ENCODE data around the gene DNAJB13.

Gene DNAJB13

DNA sequence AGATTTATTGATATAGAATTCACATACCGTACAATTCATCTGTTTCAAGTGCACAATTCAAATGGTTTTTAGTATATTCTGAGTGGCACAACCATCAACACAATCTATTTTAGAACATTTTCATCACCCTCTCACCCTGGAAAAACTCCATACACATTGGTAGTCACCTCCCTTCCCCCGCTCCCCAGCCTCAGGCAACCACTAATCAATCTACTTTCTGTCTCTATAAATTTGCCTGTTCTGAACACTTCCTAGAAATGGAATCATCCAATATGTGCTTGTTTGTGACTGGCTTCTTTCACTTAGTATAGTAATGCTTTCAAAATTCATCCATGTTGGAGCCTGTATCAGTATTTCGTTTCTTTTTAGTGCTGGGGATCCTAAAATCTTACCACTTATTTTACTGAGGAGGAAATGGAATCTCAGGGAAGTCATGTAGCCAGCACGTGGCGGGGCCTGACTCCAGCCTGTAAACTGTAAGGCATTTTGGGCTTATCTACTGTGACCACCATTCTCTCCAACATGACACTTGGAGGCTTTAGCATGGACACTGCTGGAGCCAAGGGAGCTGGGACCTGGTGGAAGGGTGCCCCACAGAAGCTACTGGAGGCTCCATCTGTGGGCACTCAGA, 59.0 kb downstream of the DNAJB13 start:
- Histone ChIP-seq H4K91ac (ENCODE audit: low read depth, low read length) (no peak overlapping the region), H3K14ac (ENCODE audit: low read length) (no peak overlapping the region), H3K79me2 (ENCODE audit: control insufficient read depth, insufficient read depth, low read length, poor library complexity) (no peaks in the 10 kb centered on the region), H3K79me1 (ENCODE audit: low read length) (no peaks in the 10 kb centered on the region), H2BK12ac (ENCODE audit: low read length) (no peak overlapping the region), H3K23ac (ENCODE audit: low read length) (no peak overlapping the region), H3K36me3 (ENCODE audit: control insufficient read depth in 1 of 2, insufficient read depth in 2 of 2, low read length in 2 of 2) (no peaks in the 10 kb centered on the region), H3K4me3 (ENCODE audit: low read depth, low read length) (no peak overlapping the region), H3K27ac (ENCODE audit: low read depth, low read length) (no peak overlapping the region), H3K18ac (ENCODE audit: low read length) (no peak overlapping the region), H2BK120ac (ENCODE audit: insufficient read depth, low read length, poor library complexity) (no peak overlapping the region), H3K9me3 (ENCODE audit: insufficient read depth, low read depth, low read length) (no peaks in the 10 kb centered on the region), H3K4ac (ENCODE audit: low read depth, low read length) (no peak overlapping the region), H2BK5ac (ENCODE audit: low read depth, low read length, poor library complexity) (no peak overlapping the region), H3K4me2 (ENCODE audit: low read length) (no peak overlapping the region), H3K4me1 (ENCODE audit: control insufficient read depth in 1 of 2, insufficient read depth in 2 of 2, low read length in 2 of 2) (no peaks in the 10 kb centered on the region), H4K12ac (ENCODE audit: low read depth, low read length) (no peak overlapping the region), H2AFZ (ENCODE audit: insufficient read depth, low read length, poor library complexity) (no peak overlapping the region), H3K27me3 (ENCODE audit: insufficient read depth, low read length) (no peaks in the 10 kb centered on the region), H3K9ac (ENCODE audit: low read length) (no peak overlapping the region), H4K8ac (ENCODE audit: low read depth, low read length) (no peak overlapping the region), H2AK5ac (ENCODE audit: low read length) (no peak overlapping the region)
- no peak for DNase-seq
- WGBS (ENCODE audit: extremely low coverage, insufficient coverage, insufficient read length) = no CpG with 5 or more reads among the region's 5 CpGs

DNA sequence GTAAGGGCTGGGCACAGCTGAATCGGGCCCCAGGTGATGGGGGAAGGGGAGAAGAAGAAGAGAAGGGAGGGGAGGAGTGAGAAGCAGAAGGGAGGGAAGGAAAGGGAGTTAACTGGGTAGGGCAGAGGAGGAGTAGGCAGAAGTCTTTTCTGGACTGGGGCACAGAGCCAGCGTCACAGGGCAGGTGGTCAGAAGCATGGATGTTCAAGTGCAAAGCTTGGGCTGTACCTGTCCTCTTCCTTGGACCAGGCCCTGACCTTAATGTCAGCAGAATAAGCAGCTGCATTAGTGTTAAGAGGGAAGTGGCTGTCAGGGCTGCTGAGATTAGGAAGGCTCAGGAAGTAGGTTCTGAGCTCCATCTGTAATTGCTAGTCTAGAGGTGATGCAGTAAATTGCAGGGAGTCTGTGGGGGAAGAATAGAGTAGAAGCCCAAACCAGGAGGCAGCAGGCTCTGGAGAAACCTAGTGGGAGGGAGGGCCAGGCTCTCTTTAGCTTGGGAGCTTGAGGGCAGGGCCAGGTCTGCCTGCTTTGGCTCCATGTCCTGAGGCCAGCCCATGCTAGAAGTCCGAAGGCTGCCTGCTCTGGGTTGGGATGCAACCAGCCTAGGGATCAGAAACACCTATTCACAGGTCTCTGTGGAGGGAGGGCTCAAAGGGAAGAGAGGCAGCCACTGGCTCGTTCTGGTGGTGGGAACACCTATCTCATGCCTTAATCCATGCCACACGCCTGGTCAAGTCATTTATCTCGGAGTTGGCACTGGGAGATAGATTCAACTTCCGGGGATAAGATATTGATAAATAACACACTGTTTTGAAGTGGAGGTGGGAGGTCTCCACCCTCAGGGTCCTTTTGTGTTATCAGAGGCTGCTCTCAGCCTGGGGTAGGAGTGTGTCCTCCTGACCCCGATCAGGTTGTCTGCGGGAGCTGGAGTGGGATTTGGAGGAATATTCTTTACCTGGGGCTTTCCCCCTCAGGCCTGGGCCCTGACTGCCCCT, 59.8 kb downstream of the DNAJB13 start:
- Histone ChIP-seq H3K79me1 (ENCODE audit: low read length) (no peaks in the 10 kb centered on the region), H3K23ac (ENCODE audit: low read length) (no peak overlapping the region), H2BK120ac (ENCODE audit: insufficient read depth, low read length, poor library complexity) (no peak overlapping the region), H3K27ac (ENCODE audit: low read depth, low read length) (no peak overlapping the region), H3K4me1 (ENCODE audit: control insufficient read depth in 1 of 2, insufficient read depth in 2 of 2, low read length in 2 of 2) (no peaks in the 10 kb centered on the region), H3K9me3 (ENCODE audit: insufficient read depth, low read depth, low read length) (no peaks in the 10 kb centered on the region), H3K14ac (ENCODE audit: low read length) (no peak overlapping the region), H3K27me3 (ENCODE audit: insufficient read depth, low read length) (no peaks in the 10 kb centered on the region), H3K18ac (ENCODE audit: low read length) (no peak overlapping the region), H4K8ac (ENCODE audit: low read depth, low read length) (no peak overlapping the region), H3K4me3 (ENCODE audit: low read depth, low read length) (no peak overlapping the region), H4K91ac (ENCODE audit: low read depth, low read length) (no peak overlapping the region), H3K4ac (ENCODE audit: low read depth, low read length) (no peak overlapping the region), H2AFZ (ENCODE audit: insufficient read depth, low read length, poor library complexity) (no peak overlapping the region), H4K12ac (ENCODE audit: low read depth, low read length) (no peak overlapping the region), H3K9ac (ENCODE audit: low read length) (no peak overlapping the region), H3K79me2 (ENCODE audit: control insufficient read depth, insufficient read depth, low read length, poor library complexity) (no peaks in the 10 kb centered on the region), H2AK5ac (ENCODE audit: low read length) (no peak overlapping the region), H2BK12ac (ENCODE audit: low read length) (no peak overlapping the region), H2BK5ac (ENCODE audit: low read depth, low read length, poor library complexity) (no peak overlapping the region), H3K4me2 (ENCODE audit: low read length) (no peak overlapping the region), H3K36me3 (ENCODE audit: control insufficient read depth in 1 of 2, insufficient read depth in 2 of 2, low read length in 2 of 2) (no peaks in the 10 kb centered on the region)
- DNase-seq = no peak
- no CpG with 5 or more reads among the region's 9 CpGs for WGBS (ENCODE audit: extremely low coverage, insufficient coverage, insufficient read length)

DNA sequence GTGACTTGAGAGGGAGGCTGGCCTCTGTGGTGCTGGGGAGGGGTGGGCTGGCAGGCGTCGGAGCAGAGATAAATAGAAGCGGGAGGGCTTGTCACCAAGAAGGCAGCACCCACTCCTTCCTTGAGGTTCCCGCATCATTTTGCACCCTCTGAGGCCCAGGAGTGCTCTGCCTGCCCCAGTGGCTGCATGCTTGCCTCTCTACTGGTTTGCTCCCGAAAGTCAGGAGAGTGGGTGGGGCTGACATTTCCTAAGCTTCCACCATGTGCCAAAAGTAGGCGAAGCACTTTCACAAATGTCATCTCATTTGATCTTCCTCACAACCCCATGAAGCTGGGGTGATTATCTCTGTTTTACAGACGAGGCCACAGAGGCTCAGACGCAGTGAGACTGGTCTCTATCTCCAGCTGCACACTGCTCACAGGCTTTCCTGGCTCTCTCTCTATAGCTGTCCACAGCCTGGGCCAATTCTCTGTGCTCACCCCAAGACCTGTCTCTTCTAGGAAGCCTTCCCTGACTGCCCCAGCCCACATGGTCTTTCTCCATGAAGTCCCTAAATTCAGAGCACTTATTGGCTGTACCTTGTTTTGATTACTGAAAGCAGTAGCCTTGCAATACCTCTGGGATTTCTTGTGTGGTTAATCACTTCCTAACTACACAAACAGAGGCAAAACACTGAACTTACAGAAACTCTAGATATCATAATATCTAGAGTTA, 60.7 kb downstream of the DNAJB13 start:
- whole genome bisulfite sequencing (ENCODE audit: extremely low coverage, insufficient coverage, insufficient read length) = no CpG with 5 or more reads among the region's 8 CpGs
- H2AK5ac ChIP-seq (ENCODE audit: low read length) = no peak overlapping the region

DNA sequence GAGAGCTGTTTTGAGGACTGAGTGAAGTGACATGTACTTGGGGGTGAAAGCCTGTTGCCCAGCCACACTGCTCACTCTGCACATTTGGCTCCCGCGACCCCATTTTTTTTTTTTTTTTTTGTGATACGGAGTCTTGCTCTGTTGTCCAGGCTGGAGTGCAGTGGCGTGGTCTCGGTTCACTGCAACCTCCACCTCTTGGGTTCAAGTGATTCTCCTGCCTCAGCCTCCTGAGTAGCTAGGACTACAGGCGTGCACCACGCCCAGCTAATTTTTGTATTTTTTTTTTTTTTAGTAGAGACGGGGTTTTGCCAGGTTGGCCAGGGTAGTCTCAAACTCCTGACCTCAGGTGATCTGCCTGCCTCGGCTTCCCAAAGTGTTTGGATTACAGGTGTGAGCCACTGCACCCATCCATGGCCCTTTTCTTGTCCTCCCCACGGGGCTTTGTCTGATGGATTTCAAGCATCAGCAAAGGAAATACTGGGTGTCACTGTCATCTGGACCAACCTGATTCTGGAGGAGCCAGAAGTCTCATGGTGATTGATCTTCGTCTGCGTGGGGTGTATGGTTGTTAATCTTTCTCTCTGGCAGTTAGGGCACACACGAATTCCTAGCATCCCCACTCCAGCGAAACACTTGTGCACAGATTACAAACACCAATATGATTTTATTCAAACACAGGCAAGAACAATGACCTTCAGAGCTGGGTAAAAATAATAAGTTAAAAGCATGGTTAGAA, 61.4 kb downstream of the DNAJB13 start:
- no peaks in the 10 kb centered on the region for H3K79me2 ChIP-seq (ENCODE audit: control insufficient read depth, insufficient read depth, low read length, poor library complexity)
- peaks cover 0 to 5% of the 10 kb centered on the region in 2 experiments for H3K4me1 ChIP-seq (ENCODE audit: control insufficient read depth in 1 of 2, insufficient read depth in 2 of 2, low read length in 2 of 2)
- H3K9ac ChIP-seq (ENCODE audit: low read length) = no peak overlapping the region
- H2BK12ac ChIP-seq (ENCODE audit: low read length) = no peak overlapping the region
- H3K4ac ChIP-seq (ENCODE audit: low read depth, low read length) = no peak overlapping the region
- no peaks in the 10 kb centered on the region for H3K79me1 ChIP-seq (ENCODE audit: low read length)
- peaks cover 7 to 8% of the 10 kb centered on the region in 2 experiments for H3K36me3 ChIP-seq (ENCODE audit: control insufficient read depth in 1 of 2, insufficient read depth in 2 of 2, low read length in 2 of 2)
- H3K9me3 ChIP-seq (ENCODE audit: insufficient read depth, low read depth, low read length) = no peaks in the 10 kb centered on the region
- no peak overlapping the region for H4K12ac ChIP-seq (ENCODE audit: low read depth, low read length)
- no peak overlapping the region for H2BK120ac ChIP-seq (ENCODE audit: insufficient read depth, low read length, poor library complexity)
- H3K23ac ChIP-seq (ENCODE audit: low read length) = no peak overlapping the region
- no peak overlapping the region for H3K27ac ChIP-seq (ENCODE audit: low read depth, low read length)
- H3K4me3 ChIP-seq (ENCODE audit: low read depth, low read length) = no peak overlapping the region
- H3K18ac ChIP-seq (ENCODE audit: low read length) = no peak overlapping the region
- H2BK5ac ChIP-seq (ENCODE audit: low read depth, low read length, poor library complexity) = no peak overlapping the region
- H2AK5ac ChIP-seq (ENCODE audit: low read length) = no peak overlapping the region
- no peak overlapping the region for H3K14ac ChIP-seq (ENCODE audit: low read length)
- no peak overlapping the region for H4K8ac ChIP-seq (ENCODE audit: low read depth, low read length)
- WGBS (ENCODE audit: extremely low coverage, insufficient coverage, insufficient read length) = no CpG with 5 or more reads among the region's 14 CpGs
- no peak overlapping the region for H3K4me2 ChIP-seq (ENCODE audit: low read length)
- H4K91ac ChIP-seq (ENCODE audit: low read depth, low read length) = no peak overlapping the region
- DNase-seq = no peak
- H2AFZ ChIP-seq (ENCODE audit: insufficient read depth, low read length, poor library complexity) = no peak overlapping the region
- no peaks in the 10 kb centered on the region for H3K27me3 ChIP-seq (ENCODE audit: insufficient read depth, low read length)

More for the DNA sequence above, 60.7 kb downstream of the DNAJB13 start:
- H3K18ac ChIP-seq (ENCODE audit: low read length) = no peak overlapping the region
- no peak overlapping the region for H4K91ac ChIP-seq (ENCODE audit: low read depth, low read length)
- no peak overlapping the region for H3K9ac ChIP-seq (ENCODE audit: low read length)
- no peak overlapping the region for H2BK12ac ChIP-seq (ENCODE audit: low read length)
- no peak overlapping the region for H3K14ac ChIP-seq (ENCODE audit: low read length)
- DNase-seq = no peak
- H2BK5ac ChIP-seq (ENCODE audit: low read depth, low read length, poor library complexity) = no peak overlapping the region
- no peaks in the 10 kb centered on the region for H3K9me3 ChIP-seq (ENCODE audit: insufficient read depth, low read depth, low read length)
- no peak overlapping the region for H3K4ac ChIP-seq (ENCODE audit: low read depth, low read length)
- H3K4me2 ChIP-seq (ENCODE audit: low read length) = no peak overlapping the region
- no peak overlapping the region for H2BK120ac ChIP-seq (ENCODE audit: insufficient read depth, low read length, poor library complexity)
- no peaks in the 10 kb centered on the region for H3K27me3 ChIP-seq (ENCODE audit: insufficient read depth, low read length)
- no peaks in the 10 kb centered on the region for H3K79me2 ChIP-seq (ENCODE audit: control insufficient read depth, insufficient read depth, low read length, poor library complexity)
- H3K4me1 ChIP-seq (ENCODE audit: control insufficient read depth in 1 of 2, insufficient read depth in 2 of 2, low read length in 2 of 2) = peaks cover 0 to 3% of the 10 kb centered on the region in 2 experiments
- H3K79me1 ChIP-seq (ENCODE audit: low read length) = no peaks in the 10 kb centered on the region
- no peak overlapping the region for H2AFZ ChIP-seq (ENCODE audit: insufficient read depth, low read length, poor library complexity)
- H4K12ac ChIP-seq (ENCODE audit: low read depth, low read length) = no peak overlapping the region
- H3K36me3 ChIP-seq (ENCODE audit: control insufficient read depth in 1 of 2, insufficient read depth in 2 of 2, low read length in 2 of 2) = peaks cover 3 to 4% of the 10 kb centered on the region in 2 experiments
- H3K23ac ChIP-seq (ENCODE audit: low read length) = no peak overlapping the region
- H4K8ac ChIP-seq (ENCODE audit: low read depth, low read length) = no peak overlapping the region
- no peak overlapping the region for H3K27ac ChIP-seq (ENCODE audit: low read depth, low read length)
- no peak overlapping the region for H3K4me3 ChIP-seq (ENCODE audit: low read depth, low read length)

All from trophoblast cell (in vitro differentiated cells and primary cell).